Measurements from ENCODE around the gene SNX33.

SNX33 gene

GRCh38 chr15:75639191-75639708 is 8.5 kb upstream of the SNX33 start:
- H3K9ac ChIP-seq, result peak overlapping the region; percentile 82 to 97 (median 91)
- TF ChIP-seq Cebpa-rat (IDR thresholded peaks at IDR 0.05), result no peak
- peaks cover 12 to 47% (median 37%) of the 10 kb centered on the region in 11 experiments; a peak in 20 of 22 replicates for H4K20me1 ChIP-seq
- peak overlapping the region; percentile 73 to 96 (median 93); a peak in 21 of 22 replicates for H3K27ac ChIP-seq
- no peaks in the 10 kb centered on the region for H3K27me3 ChIP-seq
- H3K4me1 ChIP-seq, result peaks cover 41 to 60% (median 48%) of the 10 kb centered on the region in 10 experiments
- H3K9me3 ChIP-seq (replicated peaks in 1 of 11), result no peaks in the 10 kb centered on the region
- peaks cover 0 to 23% (median 7%) of the 10 kb centered on the region in 11 experiments; a peak in 11 of 22 replicates for H3K36me3 ChIP-seq
- peak overlapping the region; percentile 76 to 97 (median 86) for H3K4me3 ChIP-seq
- H3K4me2 ChIP-seq, result peak overlapping the region; percentile 90 to 99 (median 96)

GRCh38 chr15:75639709-75640482 is 7.8 kb upstream of the SNX33 start, which contains the start of gene IMP3:
Gene IMP3, minus strand, starts transcription at chr15:75640224. Its CDS starts 56 bp downstream, at chr15:75640168.
- Histone ChIP-seq H4K20me1 (peaks cover 12 to 47% (median 37%) of the 10 kb centered on the region in 11 experiments; a peak in 20 of 22 replicates), H3K4me2 (peak within 1 kb of the TSS; percentile 90 to 99 (median 96)), H3K9me3 (replicated peaks in 1 of 11) (no peaks in the 10 kb centered on the region), H3K9ac (peak within 1 kb of the TSS; percentile 82 to 97 (median 91)), H3K36me3 (peaks cover 0 to 23% (median 7%) of the 10 kb centered on the region in 11 experiments; a peak in 11 of 22 replicates), H3K4me3 (peak within 1 kb of the TSS; percentile 76 to 97 (median 86)), H3K27ac (peak within 1 kb of the TSS; percentile 73 to 96 (median 93)), H3K27me3 (no peaks in the 10 kb centered on the region), H3K4me1 (peaks cover 41 to 58% (median 48%) of the 10 kb centered on the region in 10 experiments)
- TF ChIP-seq Cebpa-rat (IDR thresholded peaks at IDR 0.05), result no peak

DNA sequence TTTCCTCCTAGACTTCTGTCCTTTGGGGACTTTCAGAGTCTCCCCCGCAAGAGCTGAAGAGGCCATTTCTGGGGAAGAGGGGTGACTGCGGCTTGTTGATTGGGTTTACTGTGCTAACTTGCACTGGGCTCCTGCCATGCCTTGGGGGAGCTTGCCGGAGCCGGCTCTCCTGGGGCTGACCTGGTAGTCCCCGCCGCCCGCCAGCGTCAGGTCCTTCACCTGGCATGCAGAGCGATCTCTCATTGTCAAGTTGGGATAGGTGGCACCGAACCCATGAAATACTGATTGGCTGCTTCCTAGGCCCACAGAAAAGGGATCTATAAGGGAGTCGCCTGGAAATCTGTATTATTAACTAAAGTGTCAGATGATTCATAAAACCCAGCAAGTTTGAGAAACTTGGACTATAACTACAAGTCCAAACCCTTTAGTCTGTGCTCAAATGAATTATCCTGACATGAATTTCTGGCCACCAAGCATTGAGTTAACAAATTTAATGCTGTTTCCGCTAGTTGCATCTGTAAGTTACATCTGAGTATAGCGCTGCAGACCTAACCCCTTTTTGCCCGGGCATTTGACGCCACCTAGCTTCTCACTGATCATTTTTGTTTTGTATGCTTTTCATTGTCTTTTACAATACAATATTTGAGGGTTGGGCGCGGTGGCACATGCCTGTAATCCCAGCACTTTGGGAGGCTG is 7.1 kb upstream of the SNX33 start:
- Histone ChIP-seq H4K20me1 (peaks cover 12 to 42% (median 37%) of the 10 kb centered on the region in 11 experiments; a peak in 20 of 22 replicates), H3K36me3 (peaks cover 0 to 23% (median 7%) of the 10 kb centered on the region in 11 experiments; a peak in 11 of 22 replicates), H3K27me3 (no peaks in the 10 kb centered on the region), H3K4me1 (peaks cover 40 to 59% (median 48%) of the 10 kb centered on the region in 10 experiments), H3K27ac (peak overlapping the region; percentile 73 to 96 (median 93)), H3K9ac (peak overlapping the region; percentile 82 to 97 (median 91)), H3K9me3 (replicated peaks in 1 of 11) (no peaks in the 10 kb centered on the region), H3K4me3 (peak overlapping the region; percentile 76 to 97 (median 86)), H3K4me2 (peak overlapping the region; percentile 78 to 99 (median 90))
- TF ChIP-seq Cebpa-rat (IDR thresholded peaks at IDR 0.05), result no peak

DNA sequence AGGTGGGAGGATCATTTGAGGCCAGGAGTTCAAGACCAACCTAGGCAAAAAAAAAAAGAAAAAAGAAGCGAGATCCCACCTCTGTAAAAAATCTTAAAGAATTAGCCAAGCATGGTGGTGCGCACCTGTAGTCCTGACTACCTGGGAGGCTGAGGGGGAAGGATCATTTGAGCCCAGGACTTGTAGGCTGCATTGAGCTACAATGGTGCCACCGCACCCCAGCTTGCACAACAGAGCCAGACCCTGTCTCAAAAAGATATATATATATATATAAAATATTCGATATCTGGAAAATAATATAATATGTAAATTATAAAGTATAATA is 6.6 kb upstream of the SNX33 start:
- Histone ChIP-seq H3K27ac (peak overlapping the region; percentile 73 to 96 (median 93); a peak in 21 of 22 replicates), H3K27me3 (no peaks in the 10 kb centered on the region), H3K4me2 (peak overlapping the region; percentile 78 to 99 (median 90)), H3K36me3 (peaks cover 0 to 19% (median 7%) of the 10 kb centered on the region in 11 experiments; a peak in 11 of 22 replicates), H4K20me1 (peaks cover 12 to 36% (median 33%) of the 10 kb centered on the region in 11 experiments; a peak in 20 of 22 replicates), H3K9me3 (replicated peaks in 1 of 11) (no peaks in the 10 kb centered on the region), H3K9ac (peak overlapping the region; percentile 82 to 97 (median 91); a peak in 20 of 22 replicates), H3K4me3 (peak overlapping the region; percentile 76 to 97 (median 86); a peak in 15 of 20 replicates), H3K4me1 (peaks cover 40 to 60% (median 49%) of the 10 kb centered on the region in 10 experiments)
- TF ChIP-seq Cebpa-rat (IDR thresholded peaks at IDR 0.05), result no peak

DNA sequence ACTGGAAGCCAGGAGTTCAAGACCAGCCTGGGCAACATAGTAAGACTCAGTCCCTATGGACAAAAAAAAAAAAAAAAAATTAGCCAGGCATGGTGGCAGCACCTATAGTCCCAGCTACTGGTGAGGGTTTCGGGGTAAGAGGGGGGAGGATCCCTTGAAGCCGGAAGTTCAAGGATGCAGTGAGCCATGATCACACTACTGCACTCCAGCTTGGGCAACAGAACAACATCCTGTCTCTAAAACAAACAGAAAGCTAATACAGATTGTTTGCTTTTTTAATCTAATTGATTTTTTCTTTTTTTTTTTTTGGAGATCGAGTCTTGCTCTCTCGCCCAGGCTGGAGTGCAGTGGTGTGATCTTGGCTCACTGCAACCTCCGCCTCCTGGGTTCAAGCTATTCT is 6.1 kb upstream of the SNX33 start:
- no peak for TF ChIP-seq Cebpa-rat (IDR thresholded peaks at IDR 0.05)
- Histone ChIP-seq H4K20me1 (peaks cover 12 to 32% (median 30%) of the 10 kb centered on the region in 11 experiments; a peak in 20 of 22 replicates), H3K4me3 (no peak overlapping the region), H3K27me3 (no peaks in the 10 kb centered on the region), H3K4me1 (peaks cover 40 to 60% (median 49%) of the 10 kb centered on the region in 10 experiments), H3K9ac (peak overlapping the region in 8 of 11 experiments; percentile 33 to 97 (median 90); a peak in 6 of 22 replicates), H3K36me3 (peaks cover 0 to 16% (median 6%) of the 10 kb centered on the region in 11 experiments; a peak in 11 of 22 replicates), H3K4me2 (peak overlapping the region; percentile 78 to 99 (median 90)), H3K9me3 (replicated peaks in 1 of 11) (no peaks in the 10 kb centered on the region), H3K27ac (peak overlapping the region in 9 of 11 experiments; percentile 82 to 96 (median 93); a peak in 16 of 22 replicates)

DNA sequence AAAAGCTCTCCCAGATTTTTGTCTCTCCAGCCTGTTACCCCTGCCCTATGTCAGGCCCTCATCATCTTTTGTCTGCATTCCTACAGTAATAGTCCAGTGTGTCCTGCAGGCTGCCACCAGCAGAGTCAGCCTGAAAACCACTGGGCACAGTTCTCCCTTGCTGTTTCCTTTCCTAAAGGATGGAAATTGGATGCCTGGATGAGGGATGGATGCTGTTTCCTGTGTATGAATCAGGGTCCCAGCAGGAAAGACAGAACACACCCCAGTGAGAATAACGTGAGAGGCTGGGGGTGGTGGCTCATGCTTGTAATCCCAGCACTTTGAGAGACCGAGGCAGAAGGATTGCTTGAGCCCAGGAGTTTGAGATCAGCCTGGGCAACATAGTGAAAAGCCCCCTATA is 3.3 kb upstream of the SNX33 start:
- H3K27ac ChIP-seq, result no peak overlapping the region
- H3K36me3 ChIP-seq, result peaks cover 0 to 1% (median 0%) of the 10 kb centered on the region in 11 experiments; a peak in 1 of 22 replicates
- H4K20me1 ChIP-seq, result peaks cover 0 to 9% (median 4%) of the 10 kb centered on the region in 11 experiments; a peak in 10 of 22 replicates
- no peak overlapping the region for H3K9ac ChIP-seq
- no peaks in the 10 kb centered on the region for H3K27me3 ChIP-seq
- no peak for TF ChIP-seq Cebpa-rat (IDR thresholded peaks at IDR 0.05)
- H3K9me3 ChIP-seq (replicated peaks in 1 of 11), result no peaks in the 10 kb centered on the region
- H3K4me2 ChIP-seq, result no peak overlapping the region
- no peak overlapping the region for H3K4me3 ChIP-seq
- H3K4me1 ChIP-seq, result peaks cover 36 to 55% (median 46%) of the 10 kb centered on the region in 10 experiments

GRCh38 chr15:75646112-75646943 is 1.4 kb upstream of the SNX33 start:
- H3K4me2 ChIP-seq, result peak overlapping the region; percentile 82 to 98 (median 92)

More at GRCh38 chr15:75646112-75646943, 1.4 kb upstream of the SNX33 start:
- Histone ChIP-seq H4K20me1 (peaks cover 4 to 26% (median 12%) of the 10 kb centered on the region in 11 experiments; a peak in 13 of 22 replicates), H3K9me3 (replicated peaks in 1 of 11) (no peaks in the 10 kb centered on the region), H3K27me3 (no peaks in the 10 kb centered on the region), H3K27ac (peak overlapping the region in 9 of 11 experiments; percentile 64 to 85 (median 78); a peak in 13 of 22 replicates), H3K4me3 (peak overlapping the region; percentile 68 to 91 (median 84)), H3K9ac (peak overlapping the region; percentile 79 to 87 (median 84)), H3K36me3 (peaks cover 0 to 13% (median 0%) of the 10 kb centered on the region in 11 experiments; a peak in 5 of 22 replicates), H3K4me1 (peaks cover 52 to 65% (median 60%) of the 10 kb centered on the region in 10 experiments)
- no peak for TF ChIP-seq Cebpa-rat (IDR thresholded peaks at IDR 0.05)

All from BLaER1 treated with 17β-estradiol and CSF1 and Interleukin-3, amounts not matched to agents 10 nM and 100 nM (cell line).